ENCODE data around the gene WTIP. TPM values are rescaled to one million over a fixed set of nuclear protein-coding genes. Genes with fewer than 3 reads are reported as not detected.
"Not testable (repeated sequence)": the region's sequence is repeated elsewhere in the genome, so short reads cannot be mapped to it uniquely, and the experiment has no call there.

The WTIP gene
- 41.5 and 53.0 TPM in 2 replicates for total RNA-seq (2014; rRNA removed; shearing (Covaris generic))

DNA sequence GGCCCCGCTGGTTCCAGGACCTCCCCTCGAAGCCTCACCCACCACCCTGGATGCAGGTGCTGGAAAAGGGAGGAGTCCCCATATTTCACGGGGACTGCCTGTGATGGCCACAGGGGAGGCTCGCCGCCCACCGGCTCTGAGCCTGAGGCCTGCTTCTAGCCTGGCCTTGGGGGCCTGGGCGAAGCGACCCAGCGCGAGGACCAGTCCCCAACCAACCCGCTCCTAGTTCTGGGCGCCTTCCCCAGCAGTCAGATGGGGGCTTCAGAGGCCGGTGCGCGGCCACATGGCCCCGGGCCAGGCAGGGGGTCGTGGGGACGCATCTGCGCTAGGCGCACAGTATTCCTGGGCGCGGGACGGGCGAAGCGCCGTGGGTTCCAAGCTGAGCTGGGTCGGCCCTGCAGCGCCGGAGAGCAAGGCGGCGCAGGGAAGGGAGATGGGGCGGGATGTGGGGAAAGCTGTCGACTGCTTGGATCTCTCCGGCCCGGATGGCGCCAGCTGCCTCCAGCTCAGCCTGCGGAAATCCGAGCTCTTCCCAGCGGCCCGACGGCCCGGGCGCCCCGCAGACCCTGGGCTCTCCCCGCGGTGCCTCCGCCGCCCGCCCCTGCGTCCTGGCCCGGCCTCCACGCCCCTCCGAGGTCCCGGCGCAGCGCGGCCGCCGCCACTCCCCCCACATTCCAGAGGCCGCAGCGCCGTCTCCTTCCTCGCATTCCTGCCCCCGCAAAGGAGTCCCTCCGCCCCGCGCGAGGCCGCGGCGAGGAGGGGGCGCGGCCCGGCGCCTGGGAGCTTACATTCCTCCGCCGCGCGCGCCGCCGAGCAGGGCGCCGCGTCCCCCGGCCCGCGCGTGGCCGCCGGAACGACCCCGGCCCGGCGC, at the start of gene WTIP:
Gene WTIP, plus strand, starts transcription at position 788 of the 871 bp plus-strand sequence. CDS start 217 bp downstream, outside the sequence.
- Histone ChIP-seq H3K27me3 (replicated peaks) (no peaks in the 10 kb centered on the region), H3K9me3 (replicated peaks) (0 out of 2 replicates have a peak, but pooled peaks cover 4% of the 10 kb centered on the region), H3K4me1 (replicated peaks) (peaks cover 21% of the 10 kb centered on the region), H3K36me3 (peaks cover 13% of the 10 kb centered on the region), H3K27ac (peak within 1 kb of the TSS; percentile 55), H3K4me3 (peak within 1 kb of the TSS; percentile 99)
- peak; percentile 90 to 91 for DNase-seq (ENCODE audit: low read depth in 1 of 2, low spot score in 2 of 2)

DNA sequence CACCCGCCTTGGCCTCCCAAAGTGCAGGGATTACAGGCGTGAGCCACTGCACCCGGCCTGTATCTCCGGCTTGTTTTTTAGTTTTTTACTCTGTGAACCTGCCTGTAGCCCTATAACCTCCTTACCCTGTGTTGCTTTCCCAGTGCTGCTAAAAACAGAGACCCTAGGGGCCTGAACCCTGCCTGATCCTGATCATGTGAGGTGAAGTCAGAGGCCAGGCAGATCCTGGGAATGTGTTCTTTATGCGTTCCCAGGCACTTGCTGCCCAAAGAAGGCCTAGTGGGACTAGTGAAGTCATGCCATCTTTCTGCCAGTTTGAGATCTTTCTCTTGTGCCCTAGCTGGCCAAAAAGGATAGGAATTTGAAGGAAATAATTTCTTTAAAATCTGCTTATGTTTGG, 48.8 kb upstream of the WTIP start:
- Histone ChIP-seq H3K9me3 (replicated peaks) (no peaks in the 10 kb centered on the region), H3K4me3 (no peak overlapping the region), H3K4me1 (replicated peaks) (peaks cover 13% of the 10 kb centered on the region), H3K27ac (no peak overlapping the region), H3K27me3 (replicated peaks) (no peaks in the 10 kb centered on the region), H3K36me3 (peaks cover 77% of the 10 kb centered on the region)
- no peak for DNase-seq (ENCODE audit: low read depth in 1 of 2, low spot score in 2 of 2)

DNA sequence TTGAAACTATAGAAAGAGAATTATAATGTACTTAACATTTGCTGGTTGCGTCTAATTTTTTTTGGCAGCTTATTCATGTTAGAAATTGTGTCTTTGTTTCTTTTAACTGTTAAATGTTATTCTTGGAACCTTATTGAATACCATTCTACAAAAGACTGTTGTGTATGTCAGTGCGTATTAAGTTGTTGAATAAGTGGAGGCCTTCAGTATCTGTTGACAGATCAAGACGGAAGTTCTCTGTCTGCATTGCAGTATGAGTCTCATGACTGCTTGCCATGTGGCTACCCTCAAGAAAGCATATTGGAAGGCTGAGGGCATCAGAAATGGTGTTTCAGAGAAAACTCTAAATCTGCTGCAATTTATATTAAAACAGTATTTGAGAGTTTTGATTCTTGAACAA, 44.8 kb upstream of the WTIP start:
- H3K4me1 ChIP-seq (replicated peaks): no peaks in the 10 kb centered on the region
- H3K9me3 ChIP-seq (replicated peaks): no peaks in the 10 kb centered on the region
- H3K27ac ChIP-seq: no peak overlapping the region
- no peaks in the 10 kb centered on the region for H3K27me3 ChIP-seq (replicated peaks)
- DNase-seq (ENCODE audit: low read depth in 1 of 2, low spot score in 2 of 2): no peak
- H3K36me3 ChIP-seq: peaks cover 95% of the 10 kb centered on the region
- H3K4me3 ChIP-seq: no peak overlapping the region

- Histone ChIP-seq H3K4me1 (replicated peaks) (no peaks in the 10 kb centered on the region), H3K4me3 (no peak overlapping the region), H3K27ac (no peak overlapping the region), H3K27me3 (replicated peaks) (no peaks in the 10 kb centered on the region), H3K36me3 (peaks cover 91% of the 10 kb centered on the region), H3K9me3 (replicated peaks) (no peaks in the 10 kb centered on the region)
- no peak for DNase-seq (ENCODE audit: low read depth in 1 of 2, low spot score in 2 of 2)
Measured at GRCh38 chr19:34448191-34448590, 33.4 kb upstream of the WTIP start.

DNA sequence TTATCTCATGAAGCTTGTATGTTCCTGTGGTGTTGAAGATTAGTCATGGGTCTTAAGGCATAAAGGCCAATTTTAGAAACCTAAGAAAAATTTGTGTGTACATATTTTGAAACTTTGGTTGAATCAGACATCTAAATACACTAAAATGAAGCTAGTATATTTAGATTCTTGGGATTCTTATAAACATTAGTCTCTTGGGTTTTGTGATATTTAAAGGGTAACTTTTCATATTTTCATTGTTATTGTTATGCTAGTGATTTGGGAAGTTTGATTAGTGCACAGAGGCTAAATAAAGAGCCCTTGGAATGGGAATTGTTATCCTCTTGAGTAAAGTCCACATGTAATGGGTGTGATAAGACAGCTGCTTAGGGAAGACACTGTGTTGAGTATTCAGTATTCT, 28.8 kb upstream of the WTIP start:
- Histone ChIP-seq H3K4me3 (no peak overlapping the region), H3K27me3 (replicated peaks) (no peaks in the 10 kb centered on the region), H3K36me3 (peaks cover 87% of the 10 kb centered on the region), H3K9me3 (replicated peaks) (no peaks in the 10 kb centered on the region), H3K27ac (no peak overlapping the region), H3K4me1 (replicated peaks) (peaks cover 7% of the 10 kb centered on the region; the same call in 1 of the 2 replicates)
- DNase-seq (ENCODE audit: low read depth in 1 of 2, low spot score in 2 of 2): no peak

DNA sequence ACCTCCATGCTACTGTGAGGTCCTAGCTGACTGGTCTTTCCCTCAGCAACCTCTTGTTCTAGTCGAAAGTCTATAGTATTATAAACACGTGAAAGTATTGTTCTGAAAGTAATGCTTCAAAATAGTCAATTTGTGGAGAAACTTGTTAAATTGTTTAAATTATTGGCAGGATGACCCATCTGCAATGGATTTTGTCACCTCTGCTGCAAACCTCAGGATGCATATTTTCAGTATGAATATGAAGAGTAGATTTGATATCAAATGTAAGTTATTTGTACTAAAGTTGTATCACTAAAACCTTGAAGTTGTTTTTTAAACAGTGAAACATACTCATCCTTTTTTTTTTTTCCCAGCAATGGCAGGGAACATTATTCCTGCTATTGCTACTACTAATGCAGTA, 27.5 kb upstream of the WTIP start:
- H3K36me3 ChIP-seq: peaks cover 87% of the 10 kb centered on the region
- no peak for DNase-seq (ENCODE audit: low read depth in 1 of 2, low spot score in 2 of 2)
- H3K27me3 ChIP-seq (replicated peaks): no peaks in the 10 kb centered on the region
- H3K4me3 ChIP-seq: no peak overlapping the region
- H3K4me1 ChIP-seq (replicated peaks): peaks cover 7% of the 10 kb centered on the region; the same call in 1 of the 2 replicates
- H3K27ac ChIP-seq: no peak overlapping the region
- no peaks in the 10 kb centered on the region for H3K9me3 ChIP-seq (replicated peaks)

- Histone ChIP-seq H3K36me3 (peaks cover 87% of the 10 kb centered on the region), H3K27me3 (replicated peaks) (no peaks in the 10 kb centered on the region), H3K27ac (no peak overlapping the region), H3K4me1 (replicated peaks) (peaks cover 7% of the 10 kb centered on the region; the same call in 1 of the 2 replicates), H3K4me3 (no peak overlapping the region), H3K9me3 (replicated peaks) (no peaks in the 10 kb centered on the region)
- no peak for DNase-seq (ENCODE audit: low read depth in 1 of 2, low spot score in 2 of 2)
Measured at GRCh38 chr19:34454685-34455084, 26.9 kb upstream of the WTIP start.

GRCh38 chr19:34455783-34456480, 25.6 kb upstream of the WTIP start:
- not testable (repeated sequence) for DNase-seq (ENCODE audit: low read depth in 1 of 2, low spot score in 2 of 2); H3K27me3 ChIP-seq (replicated peaks); H3K4me1 ChIP-seq (replicated peaks); H3K27ac ChIP-seq; H3K9me3 ChIP-seq (replicated peaks); H3K4me3 ChIP-seq
- peaks cover 89% of the 10 kb centered on the region for H3K36me3 ChIP-seq

GRCh38 chr19:34457446-34457845, 24.1 kb upstream of the WTIP start:
- H3K4me3 ChIP-seq: no peak overlapping the region
- H3K27me3 ChIP-seq (replicated peaks): no peaks in the 10 kb centered on the region
- peaks cover 90% of the 10 kb centered on the region for H3K36me3 ChIP-seq
- H3K4me1 ChIP-seq (replicated peaks): peaks cover 9% of the 10 kb centered on the region; the same call in 1 of the 2 replicates
- H3K9me3 ChIP-seq (replicated peaks): no peaks in the 10 kb centered on the region
- no peak for DNase-seq (ENCODE audit: low read depth in 1 of 2, low spot score in 2 of 2)
- no peak overlapping the region for H3K27ac ChIP-seq

DNA sequence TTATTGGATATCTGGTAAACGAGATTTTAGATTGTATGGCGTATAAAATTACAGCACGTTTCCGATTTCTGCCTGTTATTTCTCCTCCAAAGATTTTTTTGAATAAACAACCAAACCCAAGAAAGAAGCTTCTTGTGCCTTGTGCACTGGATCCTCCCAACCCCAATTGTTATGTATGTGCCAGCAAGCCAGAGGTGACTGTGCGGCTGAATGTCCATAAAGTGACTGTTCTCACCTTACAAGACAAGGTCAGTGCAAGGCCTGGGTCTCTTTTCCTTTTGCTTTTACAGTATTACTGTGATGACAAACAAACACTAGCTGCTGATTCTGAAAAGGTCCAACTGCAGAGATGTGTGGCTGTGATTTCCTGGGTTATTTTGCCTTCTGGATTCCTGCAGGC, 22.9 kb upstream of the WTIP start:
- peaks cover 7% of the 10 kb centered on the region; the same call in 1 of the 2 replicates for H3K4me1 ChIP-seq (replicated peaks)
- H3K4me3 ChIP-seq: no peak overlapping the region
- no peak overlapping the region for H3K27ac ChIP-seq
- H3K36me3 ChIP-seq: peaks cover 90% of the 10 kb centered on the region
- DNase-seq (ENCODE audit: low read depth in 1 of 2, low spot score in 2 of 2): no peak
- no peaks in the 10 kb centered on the region for H3K9me3 ChIP-seq (replicated peaks)
- H3K27me3 ChIP-seq (replicated peaks): no peaks in the 10 kb centered on the region

DNA sequence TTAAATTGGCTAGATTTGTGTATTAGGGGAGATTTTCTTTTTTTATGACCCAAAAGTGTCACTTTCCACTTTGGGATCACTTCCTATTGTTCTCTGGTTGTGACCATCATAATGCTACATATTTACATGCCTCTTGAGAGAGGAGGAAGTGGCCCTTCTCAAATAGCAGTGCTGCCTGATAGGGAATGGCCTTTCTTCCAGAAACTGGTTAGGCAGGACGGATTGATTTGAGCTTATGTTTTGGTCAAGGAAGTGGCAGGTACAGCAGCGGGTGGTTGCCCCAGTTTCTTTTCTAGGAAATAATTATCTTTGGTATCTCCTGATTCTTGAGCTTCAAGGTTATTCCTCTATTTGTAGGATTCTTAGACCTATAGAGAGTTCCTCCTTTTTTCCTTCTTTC, 21.9 kb upstream of the WTIP start:
- H3K9me3 ChIP-seq (replicated peaks): no peaks in the 10 kb centered on the region
- H3K4me1 ChIP-seq (replicated peaks): 0 out of 2 replicates have a peak, but pooled peaks cover 2% of the 10 kb centered on the region
- no peaks in the 10 kb centered on the region for H3K27me3 ChIP-seq (replicated peaks)
- no peak overlapping the region for H3K4me3 ChIP-seq
- H3K27ac ChIP-seq: no peak overlapping the region
- H3K36me3 ChIP-seq: peaks cover 89% of the 10 kb centered on the region
- no peak for DNase-seq (ENCODE audit: low read depth in 1 of 2, low spot score in 2 of 2)

DNA sequence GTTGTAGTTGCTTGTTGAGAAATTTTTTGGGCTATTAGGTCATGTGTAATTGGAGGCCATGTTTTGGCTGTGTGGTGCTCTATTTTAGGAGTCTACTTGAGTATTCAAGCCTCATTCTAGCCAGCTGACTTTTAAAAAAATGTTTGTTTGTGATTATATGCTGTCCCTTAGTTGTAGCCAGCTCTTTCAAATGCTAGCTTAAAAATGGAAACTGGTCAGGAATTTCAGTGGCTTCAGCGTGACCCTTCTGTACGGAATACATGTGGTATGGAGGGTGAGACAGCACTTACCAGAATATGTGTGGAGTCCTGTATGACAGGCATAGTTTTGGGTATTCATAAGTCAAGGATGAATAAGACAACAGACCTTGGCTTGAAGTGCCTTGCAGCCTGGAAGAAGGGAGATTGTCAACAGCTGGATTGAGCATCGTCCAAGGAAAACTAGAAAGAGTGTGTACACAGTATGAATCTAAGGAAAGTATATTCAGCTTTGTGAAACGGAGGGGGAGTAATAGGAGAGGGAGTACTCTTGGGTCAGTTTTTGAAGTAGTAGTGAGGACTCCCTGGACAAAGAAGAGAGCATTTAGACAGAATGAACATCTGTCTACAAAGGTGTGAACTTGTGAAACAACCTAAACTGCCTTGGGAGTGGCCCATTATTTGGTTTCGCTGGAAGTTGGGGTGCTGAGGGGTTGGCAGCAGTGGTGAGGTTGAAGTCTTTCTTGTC, 20.0 kb upstream of the WTIP start:
- no peaks in the 10 kb centered on the region for H3K9me3 ChIP-seq (replicated peaks)
- no peaks in the 10 kb centered on the region for H3K27me3 ChIP-seq (replicated peaks)
- no peak overlapping the region for H3K27ac ChIP-seq
- 0 out of 2 replicates have a peak, but pooled peaks cover 2% of the 10 kb centered on the region for H3K4me1 ChIP-seq (replicated peaks)
- DNase-seq (ENCODE audit: low read depth in 1 of 2, low spot score in 2 of 2): no peak
- no peak overlapping the region for H3K4me3 ChIP-seq
- peaks cover 92% of the 10 kb centered on the region for H3K36me3 ChIP-seq

DNA sequence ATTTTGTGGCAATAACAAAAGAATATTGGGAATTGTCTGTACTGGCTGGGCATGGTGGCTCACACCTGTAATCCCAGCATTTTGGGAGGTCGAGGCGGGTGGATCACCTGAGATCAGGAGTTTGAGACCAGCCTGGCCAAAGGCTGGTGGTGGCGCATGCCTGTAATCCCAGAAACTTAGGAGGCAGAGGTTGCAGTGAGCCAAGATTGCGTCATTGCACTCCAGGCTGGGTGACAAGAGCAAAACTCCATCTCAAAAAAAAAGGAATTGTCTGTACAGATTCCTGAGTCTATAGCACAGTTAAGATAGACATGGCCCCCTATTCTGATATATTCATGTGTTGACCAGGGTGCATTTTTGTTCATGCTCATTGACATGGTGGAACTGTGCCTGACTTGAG, 16.8 kb upstream of the WTIP start:
- H3K9me3 ChIP-seq (replicated peaks); H3K27ac ChIP-seq; H3K27me3 ChIP-seq (replicated peaks); DNase-seq (ENCODE audit: low read depth in 1 of 2, low spot score in 2 of 2); H3K4me1 ChIP-seq (replicated peaks); H3K4me3 ChIP-seq: not testable (repeated sequence)
- peaks cover 95% of the 10 kb centered on the region for H3K36me3 ChIP-seq

Measured in SJSA1 (cell line).